ENCODE data around the gene GZMA. TPM values are rescaled to one million over a fixed set of nuclear protein-coding genes. Genes with fewer than 3 reads are reported as not detected.

The GZMA gene
- total RNA-seq, 2 experiments from 2014 or later, result not detected

- H3K9me3 ChIP-seq (ENCODE audit: low read length), result no peaks in the 10 kb centered on the region
- BruUV-seq (replicated peaks), result no TSS peak
- H3K4me1 ChIP-seq (ENCODE audit: insufficient read depth, low read length, poor library complexity, severe bottlenecking), result no peaks in the 10 kb centered on the region
- H2AFZ ChIP-seq (ENCODE audit: low read length), result no peak overlapping the region
- H3K27ac ChIP-seq (ENCODE audit: low read depth, low read length, poor library complexity, severe bottlenecking), result no peak overlapping the region
- H3K4me2 ChIP-seq (ENCODE audit: low read length), result no peak overlapping the region
- H3K79me2 ChIP-seq (ENCODE audit: insufficient read depth, low read depth, low read length), result no peaks in the 10 kb centered on the region
- no peak for DNase-seq (ENCODE audit: low spot score)
- no peak overlapping the region for H3K4me3 ChIP-seq (ENCODE audit: low read depth, low read length, poor library complexity, severe bottlenecking)
- TF ChIP-seq EZH2phosphoT487 (IDR thresholded peaks at IDR 0.05; ENCODE audit: borderline replicate concordance, low read depth, low read length) (no peak), CTCF (conservative IDR thresholded peaks at IDR 0.05; ENCODE audit: low read length) (no peak)
- H3K36me3 ChIP-seq (ENCODE audit: insufficient read depth, low read length), result no peaks in the 10 kb centered on the region
- H3K9me2 ChIP-seq (ENCODE audit: insufficient read depth, low read length), result no peaks in the 10 kb centered on the region
- intact Hi-C loops (cut with micrococcal nuclease; ENCODE audit: unreplicated experiment), result no loop called here
- POLR2A ChIA-PET, result no interaction called here
- H4K20me1 ChIP-seq (ENCODE audit: insufficient read depth, low read length), result no peaks in the 10 kb centered on the region
- CTCF ChIA-PET (ENCODE audit: unreplicated experiment), result no interaction called here
Observed at GRCh38 chr5:55110217-55110616, 7.8 kb downstream of the GZMA start.

GRCh38 chr5:55113327-55113726 is 10.9 kb downstream of the GZMA start:
- no TSS peak for BruUV-seq (replicated peaks)
- CTCF ChIA-PET (ENCODE audit: unreplicated experiment), result no interaction called here
- no peaks in the 10 kb centered on the region for H3K79me2 ChIP-seq (ENCODE audit: insufficient read depth, low read depth, low read length)
- TF ChIP-seq EZH2phosphoT487 (IDR thresholded peaks at IDR 0.05; ENCODE audit: borderline replicate concordance, low read depth, low read length), result no peak
- no peak for TF ChIP-seq CTCF (conservative IDR thresholded peaks at IDR 0.05; ENCODE audit: low read length)
- H3K27ac ChIP-seq (ENCODE audit: low read depth, low read length, poor library complexity, severe bottlenecking), result no peak overlapping the region
- no peaks in the 10 kb centered on the region for H3K9me2 ChIP-seq (ENCODE audit: insufficient read depth, low read length)
- H3K4me1 ChIP-seq (ENCODE audit: insufficient read depth, low read length, poor library complexity, severe bottlenecking), result no peaks in the 10 kb centered on the region
- intact Hi-C loops (cut with micrococcal nuclease; ENCODE audit: unreplicated experiment), result no loop called here
- H3K4me3 ChIP-seq (ENCODE audit: low read depth, low read length, poor library complexity, severe bottlenecking), result no peak overlapping the region
- no peak for DNase-seq (ENCODE audit: low spot score)
- no peaks in the 10 kb centered on the region for H3K36me3 ChIP-seq (ENCODE audit: insufficient read depth, low read length)
- POLR2A ChIA-PET, result no interaction called here
- no peaks in the 10 kb centered on the region for H3K9me3 ChIP-seq (ENCODE audit: low read length)
- H2AFZ ChIP-seq (ENCODE audit: low read length), result no peak overlapping the region
- H3K4me2 ChIP-seq (ENCODE audit: low read length), result no peak overlapping the region
- no peaks in the 10 kb centered on the region for H4K20me1 ChIP-seq (ENCODE audit: insufficient read depth, low read length)

GRCh38 chr5:55114061-55114460 is 11.6 kb downstream of the GZMA start:
- TF ChIP-seq CTCF (conservative IDR thresholded peaks at IDR 0.05; ENCODE audit: low read length) (no peak), EZH2phosphoT487 (IDR thresholded peaks at IDR 0.05; ENCODE audit: borderline replicate concordance, low read depth, low read length) (no peak)
- Histone ChIP-seq H3K79me2 (ENCODE audit: insufficient read depth, low read depth, low read length) (no peaks in the 10 kb centered on the region), H3K4me3 (ENCODE audit: low read depth, low read length, poor library complexity, severe bottlenecking) (no peak overlapping the region), H3K9me2 (ENCODE audit: insufficient read depth, low read length) (no peaks in the 10 kb centered on the region), H2AFZ (ENCODE audit: low read length) (no peak overlapping the region), H4K20me1 (ENCODE audit: insufficient read depth, low read length) (no peaks in the 10 kb centered on the region), H3K4me2 (ENCODE audit: low read length) (no peak overlapping the region), H3K4me1 (ENCODE audit: insufficient read depth, low read length, poor library complexity, severe bottlenecking) (no peaks in the 10 kb centered on the region), H3K9me3 (ENCODE audit: low read length) (no peaks in the 10 kb centered on the region), H3K36me3 (ENCODE audit: insufficient read depth, low read length) (no peaks in the 10 kb centered on the region), H3K27ac (ENCODE audit: low read depth, low read length, poor library complexity, severe bottlenecking) (no peak overlapping the region)
- DNase-seq (ENCODE audit: low spot score), result no peak
- ChIA-PET POLR2A (no interaction called here), CTCF (ENCODE audit: unreplicated experiment) (no interaction called here)
- no TSS peak for BruUV-seq (replicated peaks)
- intact Hi-C loops (cut with micrococcal nuclease; ENCODE audit: unreplicated experiment), result no loop called here

Data from OCI-LY7 (cell line).